Stimulated activated CD4-positive, alpha-beta T cell treated with anti-CD3 and anti-CD28 coated beads, Interleukin-12 subunit alpha, Interleukin-12 subunit beta, amount 100 ng/mL, for 24 hours (primary cell): ENCODE results near the gene AFG3L2.
"Not testable (repeated sequence)": the region's sequence is repeated elsewhere in the genome, so short reads cannot be mapped to it uniquely, and the experiment has no call there.

Experiments
- DNase-seq, 2 experiments: peaks; one replicate each; pipeline ENCODE4 v3.0.0-alpha.2; 2020; ENCODE audit warnings: low read depth in 2 of 2

AFG3L2 gene

GRCh38 chr18:12376754-12377555, at the start of gene AFG3L2:
Gene AFG3L2, minus strand, starts transcription at chr18:12377227. Its CDS starts 145 bp downstream, at chr18:12377082.
- DNase-seq: peak; percentile 100

GRCh38 chr18:12424252-12424651, 47.2 kb upstream of the AFG3L2 start:
- no peak for DNase-seq

GRCh38 chr18:12423820-12424219, 46.8 kb upstream of the AFG3L2 start:
- DNase-seq: no peak

- DNase-seq: no peak
Observed at GRCh38 chr18:12423393-12423792, 46.4 kb upstream of the AFG3L2 start.

GRCh38 chr18:12422936-12423335, 45.9 kb upstream of the AFG3L2 start:
- no peak for DNase-seq

GRCh38 chr18:12421732-12422131, 44.7 kb upstream of the AFG3L2 start:
- no peak for DNase-seq

GRCh38 chr18:12420821-12421421, 43.9 kb upstream of the AFG3L2 start:
- DNase-seq: no peak

- DNase-seq: no peak
Observed at GRCh38 chr18:12417687-12418086, 40.7 kb upstream of the AFG3L2 start.

GRCh38 chr18:12416098-12416729, 39.2 kb upstream of the AFG3L2 start:
- DNase-seq: no peak

GRCh38 chr18:12411456-12411855, 34.4 kb upstream of the AFG3L2 start:
- DNase-seq: no peak

GRCh38 chr18:12410747-12411146, 33.7 kb upstream of the AFG3L2 start:
- DNase-seq: not testable (repeated sequence)

GRCh38 chr18:12410081-12410481, 33.1 kb upstream of the AFG3L2 start:
- DNase-seq: no peak

GRCh38 chr18:12409469-12409868, 32.4 kb upstream of the AFG3L2 start:
- no peak for DNase-seq

GRCh38 chr18:12408247-12408869, 31.3 kb upstream of the AFG3L2 start:
- no peak for DNase-seq

GRCh38 chr18:12406371-12407111, 29.5 kb upstream of the AFG3L2 start:
- no peak for DNase-seq

GRCh38 chr18:12405066-12405465, 28.0 kb upstream of the AFG3L2 start:
- no peak for DNase-seq

GRCh38 chr18:12403601-12404506, 26.8 kb upstream of the AFG3L2 start:
- no peak for DNase-seq

GRCh38 chr18:12401881-12402280, 24.9 kb upstream of the AFG3L2 start:
- DNase-seq: no peak

- DNase-seq: no peak
Observed at GRCh38 chr18:12399231-12399630, 22.2 kb upstream of the AFG3L2 start.

GRCh38 chr18:12398625-12399024, 21.6 kb upstream of the AFG3L2 start:
- DNase-seq: no peak

- no peak for DNase-seq
Observed at GRCh38 chr18:12397793-12398192, 20.8 kb upstream of the AFG3L2 start.
